ENCODE measurements around the gene RIMKLA. TPM values are rescaled to one million over a fixed set of nuclear protein-coding genes. Genes with fewer than 3 reads are reported as not detected.

Gene RIMKLA
- total RNA-seq, 2 donors from 2014 or later = 14.3 to 30.9 TPM

DNA sequence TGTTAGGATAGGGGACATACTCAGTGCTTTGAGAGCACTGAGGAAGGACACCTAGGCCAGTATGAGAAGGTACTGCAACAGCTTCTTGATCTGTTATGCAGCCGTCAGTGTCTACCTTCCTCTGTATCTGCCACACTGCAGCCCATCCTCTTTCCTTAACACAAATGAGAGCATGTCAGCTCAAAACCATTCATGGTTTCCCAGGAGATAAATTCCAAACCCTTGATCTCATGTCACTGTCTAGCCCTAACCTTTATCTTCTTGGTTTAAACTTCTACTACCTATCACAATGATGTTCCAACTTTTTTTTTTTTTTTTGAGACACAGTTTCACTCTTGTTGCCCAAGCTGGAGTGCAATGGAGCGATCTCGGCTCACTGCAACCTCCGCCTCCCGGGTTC lies 73.8 kb downstream of the RIMKLA start:
- Histone ChIP-seq H3K36me3 (no peaks in the 10 kb centered on the region), H3K9ac (ENCODE audit: low read depth in 2 of 2, low read length in 2 of 2) (no peak overlapping the region), H3K27ac (no peak overlapping the region), H3K27me3 (no peaks in the 10 kb centered on the region), H3K4me1 (peaks cover 8% of the 10 kb centered on the region), H3K4me3 (no peak overlapping the region), H3K9me3 (no peaks in the 10 kb centered on the region)
- DNase-seq = no peak
- TF ChIP-seq, protein P1, sequence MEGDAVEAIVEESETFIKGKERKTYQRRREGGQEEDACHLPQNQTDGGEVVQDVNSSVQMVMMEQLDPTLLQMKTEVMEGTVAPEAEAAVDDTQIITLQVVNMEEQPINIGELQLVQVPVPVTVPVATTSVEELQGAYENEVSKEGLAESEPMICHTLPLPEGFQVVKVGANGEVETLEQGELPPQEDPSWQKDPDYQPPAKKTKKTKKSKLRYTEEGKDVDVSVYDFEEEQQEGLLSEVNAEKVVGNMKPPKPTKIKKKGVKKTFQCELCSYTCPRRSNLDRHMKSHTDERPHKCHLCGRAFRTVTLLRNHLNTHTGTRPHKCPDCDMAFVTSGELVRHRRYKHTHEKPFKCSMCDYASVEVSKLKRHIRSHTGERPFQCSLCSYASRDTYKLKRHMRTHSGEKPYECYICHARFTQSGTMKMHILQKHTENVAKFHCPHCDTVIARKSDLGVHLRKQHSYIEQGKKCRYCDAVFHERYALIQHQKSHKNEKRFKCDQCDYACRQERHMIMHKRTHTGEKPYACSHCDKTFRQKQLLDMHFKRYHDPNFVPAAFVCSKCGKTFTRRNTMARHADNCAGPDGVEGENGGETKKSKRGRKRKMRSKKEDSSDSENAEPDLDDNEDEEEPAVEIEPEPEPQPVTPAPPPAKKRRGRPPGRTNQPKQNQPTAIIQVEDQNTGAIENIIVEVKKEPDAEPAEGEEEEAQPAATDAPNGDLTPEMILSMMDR (IDR thresholded peaks at IDR 0.05) = no peak
- intact Hi-C loops (cut with DNase I) = no loop called here

GRCh38 chr1:42456010-42456753 lies 75.6 kb downstream of the RIMKLA start, which contains the start of the genes PPCS and ZMYND12:
TSS of gene PPCS (plus strand) at chr1:42456543. CDS start at chr1:42456566, 23 bp downstream.
TSS of gene ZMYND12 (minus strand) at chr1:42456022. CDS start at chr1:42455997, 25 bp downstream.
- Histone ChIP-seq H3K9me3 (no peaks in the 10 kb centered on the region), H3K9ac (ENCODE audit: low read depth in 2 of 2, low read length in 2 of 2) (peak within 1 kb of the TSS; percentile 90 to 97), H3K4me1 (peaks cover 8% of the 10 kb centered on the region), H3K36me3 (peaks cover 4% of the 10 kb centered on the region), H3K4me3 (peak within 1 kb of the TSS; percentile 76), H3K27ac (peak within 1 kb of the TSS; percentile 90), H3K27me3 (no peaks in the 10 kb centered on the region)
- TF ChIP-seq, protein P1 (IDR thresholded peaks at IDR 0.05) = no peak
- intact Hi-C loops (cut with DNase I) = no loop called here
- DNase-seq = peak; percentile 90

- H3K9me3 ChIP-seq = no peaks in the 10 kb centered on the region
- peak; percentile 74 for DNase-seq
- TF ChIP-seq, protein P1 (IDR thresholded peaks at IDR 0.05) = no peak
- H3K9ac ChIP-seq (ENCODE audit: low read depth in 2 of 2, low read length in 2 of 2) = peak overlapping the region; percentile 90 to 97
- peak overlapping the region; percentile 90 for H3K27ac ChIP-seq
- peak overlapping the region; percentile 76 for H3K4me3 ChIP-seq
- peaks cover 4% of the 10 kb centered on the region for H3K36me3 ChIP-seq
- H3K4me1 ChIP-seq = peaks cover 8% of the 10 kb centered on the region
- H3K27me3 ChIP-seq = no peaks in the 10 kb centered on the region
- intact Hi-C loops (cut with DNase I) = no loop called here
Observed at GRCh38 chr1:42456754-42457089, 76.1 kb downstream of the RIMKLA start.

GRCh38 chr1:42461196-42461595 lies 80.6 kb downstream of the RIMKLA start:
- Histone ChIP-seq H3K36me3 (peaks cover 4% of the 10 kb centered on the region), H3K27ac (no peak overlapping the region), H3K9me3 (no peaks in the 10 kb centered on the region), H3K4me1 (peaks cover 8% of the 10 kb centered on the region), H3K9ac (ENCODE audit: low read depth in 2 of 2, low read length in 2 of 2) (no peak overlapping the region), H3K4me3 (no peak overlapping the region), H3K27me3 (no peaks in the 10 kb centered on the region)
- DNase-seq = no peak
- TF ChIP-seq, protein P1 (IDR thresholded peaks at IDR 0.05) = no peak
- intact Hi-C loops (cut with DNase I) = loop anchor here (10.0 kb wide), 1 partner anchor 116 kb away; no protein-coding TSS in a partner anchor

DNA sequence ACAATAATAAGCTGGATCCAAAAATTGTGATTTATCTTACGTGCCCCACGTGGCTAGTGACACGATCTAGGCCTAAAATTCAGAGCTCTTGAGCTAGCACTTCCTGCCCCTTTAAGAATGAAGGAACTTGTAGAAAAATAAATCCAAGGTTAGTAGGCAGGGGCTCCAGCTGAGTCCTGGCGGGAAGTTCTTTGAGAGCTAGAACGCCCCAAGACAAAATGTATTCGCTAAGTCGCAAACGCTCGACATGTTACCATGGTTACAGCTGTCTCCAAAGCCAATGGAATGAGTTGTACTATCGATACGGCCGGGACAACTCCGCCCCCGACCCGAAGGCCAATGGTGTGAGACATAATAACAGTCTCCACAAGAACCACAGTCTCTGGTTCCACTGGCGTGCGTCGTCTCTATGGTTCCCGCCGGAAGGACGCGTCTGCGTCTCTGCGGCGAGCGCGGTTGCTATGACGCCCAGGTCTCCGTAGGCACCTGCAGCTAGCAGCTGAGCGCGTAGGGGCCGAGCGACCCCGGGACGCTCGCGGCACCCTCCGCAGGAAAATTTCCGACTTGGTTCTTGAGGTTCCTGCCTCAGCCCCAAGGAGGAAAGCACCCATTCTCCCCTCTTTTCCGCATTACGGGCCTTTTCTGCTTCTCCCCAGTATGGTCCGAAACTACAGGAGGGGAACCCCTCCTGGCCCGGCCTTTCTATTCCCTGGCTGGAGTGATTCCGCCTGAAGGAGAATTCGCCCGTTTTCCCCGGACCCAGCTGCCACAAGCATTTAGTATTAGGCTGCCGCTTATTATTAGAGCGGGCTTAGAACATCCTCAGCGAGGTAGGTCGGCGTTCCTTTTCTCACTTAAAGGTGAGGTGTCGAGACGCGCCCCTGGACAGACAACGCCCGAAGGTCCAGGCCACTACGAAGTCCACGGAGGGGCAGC lies 82.5 kb downstream of the RIMKLA start, which contains the start of gene CCDC30:
Gene CCDC30, plus strand, starts transcription at position 459 of the 936 bp plus-strand sequence. CDS start 17,266 bp downstream, outside the sequence.
- TF ChIP-seq, protein P1 (IDR thresholded peaks at IDR 0.05) = no peak
- peak; percentile 97 for DNase-seq
- peak within 1 kb of the TSS; percentile 37 for H3K27ac ChIP-seq
- peak within 1 kb of the TSS; percentile 53 to 65 for H3K9ac ChIP-seq (ENCODE audit: low read depth in 2 of 2, low read length in 2 of 2)
- H3K4me1 ChIP-seq = no peaks in the 10 kb centered on the region
- H3K36me3 ChIP-seq = peaks cover 4% of the 10 kb centered on the region
- no peaks in the 10 kb centered on the region for H3K9me3 ChIP-seq
- intact Hi-C loops (cut with DNase I) = loop anchor here (10.0 kb wide), 1 partner anchor 118 kb away; no protein-coding TSS in a partner anchor
- no peaks in the 10 kb centered on the region for H3K27me3 ChIP-seq
- H3K4me3 ChIP-seq = peak within 1 kb of the TSS; percentile 83
